ENCODE data around the gene MUSTN1. TPM values are rescaled to one million over a fixed set of nuclear protein-coding genes. Genes with fewer than 3 reads are reported as not detected.

The MUSTN1 gene
- total and polyA plus RNA-seq, 2 experiments from 2014 or later: 1.2 to 1.4 TPM

- Histone ChIP-seq H3K4me3 (no peak overlapping the region), H3K4me2 (no peak overlapping the region), H4K20me1 (replicated peaks; ENCODE audit: insufficient read depth) (peaks cover 2% of the 10 kb centered on the region; the same call in 1 of the 2 replicates), H3K4me1 (ENCODE audit: insufficient read depth) (0 out of 2 replicates have a peak, but pooled peaks cover 4% of the 10 kb centered on the region), H3K27me3 (ENCODE audit: insufficient read depth) (no peaks in the 10 kb centered on the region), H3K9me2 (ENCODE audit: insufficient read depth) (no peaks in the 10 kb centered on the region), H3K27ac (ENCODE audit: low read depth) (no peak overlapping the region), H2AFZ (no peak overlapping the region), H3K79me2 (replicated peaks; ENCODE audit: insufficient read depth) (no peaks in the 10 kb centered on the region), H3F3A (replicated peaks; ENCODE audit: low read depth) (no peaks in the 10 kb centered on the region), H3K36me3 (ENCODE audit: insufficient read depth) (0 out of 2 replicates have a peak, but pooled peaks cover 3% of the 10 kb centered on the region)
- DNase-seq (ENCODE audit: low spot score) (no peak), ATAC-seq (no peak)
- Mint-ChIP-seq H3K4me1 (peaks cover 11% of the 10 kb centered on the region), H3K27me3 (ENCODE audit: insufficient read depth, low read depth, poor library complexity) (peaks cover 9% of the 10 kb centered on the region), H3K9me3 (no peaks in the 10 kb centered on the region), H3K27ac (no peak overlapping the region), H3K4me3 (no peak overlapping the region), H3K36me3 (ENCODE audit: low read depth) (peaks cover 36% of the 10 kb centered on the region)
- TF ChIP-seq JUNB (IDR thresholded peaks at IDR 0.05; ENCODE audit: unreplicated experiment) (no peak), POLR2AphosphoS5 (IDR thresholded peaks at IDR 0.05; ENCODE audit: low read depth) (no peak), CREB1 (CRISPR knock-in tag; IDR thresholded peaks at IDR 0.05; ENCODE audit: low read depth) (no peak), EZH2phosphoT487 (IDR thresholded peaks at IDR 0.05; ENCODE audit: unreplicated experiment) (no peak), STAT1 (IDR thresholded peaks at IDR 0.05; ENCODE audit: unreplicated experiment) (no peak), ZNF114 (CRISPR knock-in tag; IDR thresholded peaks at IDR 0.05) (no peak), NANOG (IDR thresholded peaks at IDR 0.05; ENCODE audit: borderline replicate concordance) (no peak), ZNF462 (CRISPR knock-in tag; IDR thresholded peaks at IDR 0.05) (no peak), ZNF331 (CRISPR knock-in tag; IDR thresholded peaks at IDR 0.05; ENCODE audit: low read depth) (no peak), EZH2 (IDR thresholded peaks at IDR 0.05; ENCODE audit: low read depth, unreplicated experiment) (no peak)
- TF ChIP-seq, protein P1, sequence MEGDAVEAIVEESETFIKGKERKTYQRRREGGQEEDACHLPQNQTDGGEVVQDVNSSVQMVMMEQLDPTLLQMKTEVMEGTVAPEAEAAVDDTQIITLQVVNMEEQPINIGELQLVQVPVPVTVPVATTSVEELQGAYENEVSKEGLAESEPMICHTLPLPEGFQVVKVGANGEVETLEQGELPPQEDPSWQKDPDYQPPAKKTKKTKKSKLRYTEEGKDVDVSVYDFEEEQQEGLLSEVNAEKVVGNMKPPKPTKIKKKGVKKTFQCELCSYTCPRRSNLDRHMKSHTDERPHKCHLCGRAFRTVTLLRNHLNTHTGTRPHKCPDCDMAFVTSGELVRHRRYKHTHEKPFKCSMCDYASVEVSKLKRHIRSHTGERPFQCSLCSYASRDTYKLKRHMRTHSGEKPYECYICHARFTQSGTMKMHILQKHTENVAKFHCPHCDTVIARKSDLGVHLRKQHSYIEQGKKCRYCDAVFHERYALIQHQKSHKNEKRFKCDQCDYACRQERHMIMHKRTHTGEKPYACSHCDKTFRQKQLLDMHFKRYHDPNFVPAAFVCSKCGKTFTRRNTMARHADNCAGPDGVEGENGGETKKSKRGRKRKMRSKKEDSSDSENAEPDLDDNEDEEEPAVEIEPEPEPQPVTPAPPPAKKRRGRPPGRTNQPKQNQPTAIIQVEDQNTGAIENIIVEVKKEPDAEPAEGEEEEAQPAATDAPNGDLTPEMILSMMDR (conservative IDR thresholded peaks at IDR 0.05; ENCODE audit: low read depth in 2 of 2): no peak
- TF ChIP-seq, protein P2, sequence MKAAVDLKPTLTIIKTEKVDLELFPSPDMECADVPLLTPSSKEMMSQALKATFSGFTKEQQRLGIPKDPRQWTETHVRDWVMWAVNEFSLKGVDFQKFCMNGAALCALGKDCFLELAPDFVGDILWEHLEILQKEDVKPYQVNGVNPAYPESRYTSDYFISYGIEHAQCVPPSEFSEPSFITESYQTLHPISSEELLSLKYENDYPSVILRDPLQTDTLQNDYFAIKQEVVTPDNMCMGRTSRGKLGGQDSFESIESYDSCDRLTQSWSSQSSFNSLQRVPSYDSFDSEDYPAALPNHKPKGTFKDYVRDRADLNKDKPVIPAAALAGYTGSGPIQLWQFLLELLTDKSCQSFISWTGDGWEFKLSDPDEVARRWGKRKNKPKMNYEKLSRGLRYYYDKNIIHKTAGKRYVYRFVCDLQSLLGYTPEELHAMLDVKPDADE (IDR thresholded peaks at IDR 0.05): no peak
- TF ChIP-seq, protein P3, sequence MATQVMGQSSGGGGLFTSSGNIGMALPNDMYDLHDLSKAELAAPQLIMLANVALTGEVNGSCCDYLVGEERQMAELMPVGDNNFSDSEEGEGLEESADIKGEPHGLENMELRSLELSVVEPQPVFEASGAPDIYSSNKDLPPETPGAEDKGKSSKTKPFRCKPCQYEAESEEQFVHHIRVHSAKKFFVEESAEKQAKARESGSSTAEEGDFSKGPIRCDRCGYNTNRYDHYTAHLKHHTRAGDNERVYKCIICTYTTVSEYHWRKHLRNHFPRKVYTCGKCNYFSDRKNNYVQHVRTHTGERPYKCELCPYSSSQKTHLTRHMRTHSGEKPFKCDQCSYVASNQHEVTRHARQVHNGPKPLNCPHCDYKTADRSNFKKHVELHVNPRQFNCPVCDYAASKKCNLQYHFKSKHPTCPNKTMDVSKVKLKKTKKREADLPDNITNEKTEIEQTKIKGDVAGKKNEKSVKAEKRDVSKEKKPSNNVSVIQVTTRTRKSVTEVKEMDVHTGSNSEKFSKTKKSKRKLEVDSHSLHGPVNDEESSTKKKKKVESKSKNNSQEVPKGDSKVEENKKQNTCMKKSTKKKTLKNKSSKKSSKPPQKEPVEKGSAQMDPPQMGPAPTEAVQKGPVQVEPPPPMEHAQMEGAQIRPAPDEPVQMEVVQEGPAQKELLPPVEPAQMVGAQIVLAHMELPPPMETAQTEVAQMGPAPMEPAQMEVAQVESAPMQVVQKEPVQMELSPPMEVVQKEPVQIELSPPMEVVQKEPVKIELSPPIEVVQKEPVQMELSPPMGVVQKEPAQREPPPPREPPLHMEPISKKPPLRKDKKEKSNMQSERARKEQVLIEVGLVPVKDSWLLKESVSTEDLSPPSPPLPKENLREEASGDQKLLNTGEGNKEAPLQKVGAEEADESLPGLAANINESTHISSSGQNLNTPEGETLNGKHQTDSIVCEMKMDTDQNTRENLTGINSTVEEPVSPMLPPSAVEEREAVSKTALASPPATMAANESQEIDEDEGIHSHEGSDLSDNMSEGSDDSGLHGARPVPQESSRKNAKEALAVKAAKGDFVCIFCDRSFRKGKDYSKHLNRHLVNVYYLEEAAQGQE (IDR thresholded peaks at IDR 0.05; ENCODE audit: unreplicated experiment): no peak
These were observed 10.3 kb upstream of the MUSTN1 start for GRCh38 chr3:52845157-52845556.

Data from GM23338 (cell line).